SK-N-SH (cell line): ENCODE measurements around the gene BTN1A1. TPM values are rescaled to one million over a fixed set of nuclear protein-coding genes. Genes with fewer than 3 reads are reported as not detected.

Source experiments
- CTCF ChIA-PET: fragments of 300-600, 350-600 bp; formaldehyde crosslinking; extraction: SDS; loops from one replicate; lab custom pipeline; 2021; lab: Yijun Ruan, JAX
- POLR2A ChIA-PET: fragments of 350-600 bp; sonication (Branson Sonifier 250); formaldehyde crosslinking; extraction: SDS; loops from one replicate; lab custom pipeline; 2020; ENCODE audit warnings: antibody characterized with exemption, inconsistent platforms; lab: Yijun Ruan, JAX
- DNase-seq: peaks from one replicate; pipeline ENCODE4 v3.0.0; 2012
- H2AFZ ChIP-seq: fragments of 200-600 bp; sonication (generic); 2 replicates; pipeline ENCODE4 v1.8.1; 2016; ENCODE audit warnings: antibody characterized with exemption, mild to moderate bottlenecking, low read depth
- H3F3A ChIP-seq: fragments of 200-600 bp; sonication (generic); replicated peaks from 2 replicates; pipeline ENCODE3; 2016; ENCODE audit warnings: antibody characterized with exemption, mild to moderate bottlenecking; ENCODE audit not compliant: insufficient read depth
- H3K27ac ChIP-seq, 2 experiments: fragments of 200-500 bp in 1 of 2; fragments of 200-600 bp in 1 of 2; sonication (Bioruptor generic) in 1 of 2; sonication (generic), shearing (Covaris generic) in 1 of 2; 2 replicates each; pipeline versions ENCODE4 v1.5.1 to v1.6.1; 2014 to 2016; ENCODE audit warnings: low read depth in 2 of 2, inconsistent platforms in 1 of 2, low read length in 1 of 2, mild to moderate bottlenecking in 1 of 2, mixed read lengths in 1 of 2
- H3K27me3 ChIP-seq: fragments of 200-600 bp; sonication (generic), shearing (Covaris generic); 2 replicates; pipeline ENCODE4 v1.6.1; 2016; ENCODE audit warnings: mixed run types; ENCODE audit not compliant: insufficient read depth
- H3K36me3 ChIP-seq, 2 experiments: fragments of 200-500 bp in 1 of 2; fragments of 200-600 bp in 1 of 2; sonication (Bioruptor generic) in 1 of 2; sonication (generic) in 1 of 2; replicated peaks in 1 of 2; 2 replicates each; pipeline versions ENCODE3 to v1.5.1; 2014 to 2016; ENCODE audit warnings: low read length in 1 of 2, mild to moderate bottlenecking in 1 of 2; ENCODE audit not compliant: insufficient read depth in 2 of 2, control insufficient read depth in 1 of 2
- H3K4me1 ChIP-seq, 2 experiments: fragments of 200-500 bp in 1 of 2; fragments of 200-600 bp in 1 of 2; sonication (Bioruptor generic) in 1 of 2; sonication (generic), shearing (Covaris generic) in 1 of 2; 2 replicates each; pipeline versions ENCODE4 v1.5.1 to v1.6.1; 2014 to 2016; ENCODE audit warnings: low read depth in 1 of 2, low read length in 1 of 2, mixed run types in 1 of 2; ENCODE audit not compliant: insufficient read depth in 2 of 2, control insufficient read depth in 1 of 2
- H3K4me2 ChIP-seq: fragments of 200-600 bp; sonication (generic), shearing (Covaris generic); 2 replicates; pipeline ENCODE4 v1.6.1; 2017; ENCODE audit warnings: mixed run types
- H3K4me3 ChIP-seq, 2 experiments: fragments of 200-500 bp in 1 of 2; fragments of 200-600 bp in 1 of 2; sonication (Bioruptor generic) in 1 of 2; sonication (generic), shearing (Covaris generic) in 1 of 2; 2 replicates each; pipeline versions ENCODE4 v1.5.1 to v1.8.1; 2014 to 2016; ENCODE audit warnings: low read depth in 2 of 2, inconsistent platforms in 1 of 2, low read length in 1 of 2, mild to moderate bottlenecking in 1 of 2, mixed read lengths in 1 of 2, moderate library complexity in 1 of 2
- H3K79me2 ChIP-seq: fragments of 200-600 bp; sonication (generic); 2 replicates; pipeline ENCODE4 v1.8.1; 2017; ENCODE audit warnings: mild to moderate bottlenecking; ENCODE audit not compliant: insufficient read depth
- H3K9ac ChIP-seq: fragments of 200-600 bp; sonication (generic); 2 replicates; pipeline ENCODE4 v1.6.1; 2017; ENCODE audit warnings: mixed run types
- H3K9me2 ChIP-seq: fragments of 200-600 bp; sonication (generic); 2 replicates; pipeline ENCODE4 v1.6.1; 2017; ENCODE audit warnings: mixed run types
- H3K9me3 ChIP-seq: fragments of 200-600 bp; sonication (generic); 2 replicates; pipeline ENCODE4 v1.6.1; 2017; ENCODE audit warnings: mixed run types, mild to moderate bottlenecking, moderate library complexity
- H4K20me1 ChIP-seq: fragments of 200-600 bp; sonication (generic); 2 replicates; pipeline ENCODE4 v1.6.1; 2017; ENCODE audit warnings: mild to moderate bottlenecking, mixed run types; ENCODE audit not compliant: insufficient read depth
- CHD2 ChIP-seq: fragments of 150-350 bp; IDR thresholded peaks from 2 replicates; pipeline ENCODE4 v1.6.1; 2018; ENCODE audit warnings: low read length; ENCODE audit not compliant: partially characterized antibody
- EP300 ChIP-seq, 2 experiments: IDR thresholded peaks; 2 replicates each; pipeline versions ENCODE4 v1.4.0 to v1.6.1; 2012; ENCODE audit warnings: borderline replicate concordance in 1 of 2, low read depth in 1 of 2, low read length in 1 of 2
- GABPA ChIP-seq: IDR thresholded peaks from 2 replicates; pipeline ENCODE4 v1.4.0; 2012; ENCODE audit warnings: low read depth, mild to moderate bottlenecking
- GATA2 ChIP-seq: sonication (generic); formaldehyde crosslinking; IDR thresholded peaks from 2 replicates; pipeline ENCODE4 v1.5.0; 2020; ENCODE audit warnings: mild to moderate bottlenecking, missing genetic modification reagents
- IRF3 ChIP-seq: fragments of 150-350 bp; IDR thresholded peaks from 2 replicates; pipeline ENCODE4 v1.6.1; 2016; ENCODE audit warnings: mild to moderate bottlenecking, low read depth, low read length
- JUND ChIP-seq: IDR thresholded peaks from 2 replicates; pipeline ENCODE4 v1.4.0; 2012
- MXI1 ChIP-seq: IDR thresholded peaks from 2 replicates; pipeline ENCODE4 v1.6.1; 2012; ENCODE audit warnings: mild to moderate bottlenecking, low read depth, low read length, improper control_type of control experiment
- NFIC ChIP-seq: IDR thresholded peaks from 2 replicates; pipeline ENCODE4 v1.4.0; 2012; ENCODE audit warnings: borderline replicate concordance
- NRF1 ChIP-seq: IDR thresholded peaks from 2 replicates; pipeline ENCODE4 v1.6.1; 2012; ENCODE audit warnings: low read depth, mild to moderate bottlenecking, low read length
- PBX3 ChIP-seq: IDR thresholded peaks from 2 replicates; pipeline ENCODE4; 2012
- POLR2AphosphoS5 ChIP-seq: IDR thresholded peaks from 2 replicates; pipeline ENCODE4 v1.6.1; 2012; ENCODE audit warnings: low read depth, low read length
- RAD21 ChIP-seq: IDR thresholded peaks from 2 replicates; pipeline ENCODE4 v1.6.1; 2012; ENCODE audit warnings: mild to moderate bottlenecking, low read length
- RCOR1 ChIP-seq: fragments of 150-350 bp; IDR thresholded peaks from 2 replicates; pipeline ENCODE4 v1.6.1; 2017; ENCODE audit warnings: antibody characterized with exemption, low read length
- SIN3A ChIP-seq: IDR thresholded peaks from 2 replicates; pipeline ENCODE4 v1.6.1; 2012; ENCODE audit warnings: low read depth, mild to moderate bottlenecking, low read length, moderate library complexity, borderline replicate concordance
- SMC3 ChIP-seq: IDR thresholded peaks from 2 replicates; pipeline ENCODE4 v1.6.1; 2012; ENCODE audit warnings: low read depth, low read length, improper control_type of control experiment
- USF1 ChIP-seq: IDR thresholded peaks from 2 replicates; pipeline ENCODE4 v1.4.0; 2012; ENCODE audit warnings: low read depth, borderline replicate concordance
- WGBS: methylation state at CpG from one replicate; pipeline ENCODE4 v1.1.6; 2017; ENCODE audit warnings: low lambda C conversion rate; 5-methylcytosine and 5-hydroxymethylcytosine counted together
- polyA plus RNA-seq, 3 experiments: library from polyadenylated mRNA; depleted of rRNA; stranded (reverse); fragments of >200 nt; gene quantifications; 2 replicates each; pipeline ENCODE4 v1.2.3, GENCODE V29; 2012

BTN1A1 gene
- polyA plus RNA-seq, 1 of the 3 experiments (the other 2 are of a cell fraction), result not detected

- Histone ChIP-seq H4K20me1 (no peaks in the 10 kb centered on the region), H3K9me3 (no peaks in the 10 kb centered on the region), H2AFZ (no peak overlapping the region), H3K27ac (no peak overlapping the region), H3K9ac (no peak overlapping the region), H3F3A (no peaks in the 10 kb centered on the region), H3K4me1 (no peaks in the 10 kb centered on the region), H3K27me3 (no peaks in the 10 kb centered on the region), H3K4me2 (no peak overlapping the region), H3K79me2 (no peaks in the 10 kb centered on the region), H3K4me3 (no peak overlapping the region), H3K36me3 (no peaks in the 10 kb centered on the region), H3K9me2 (no peaks in the 10 kb centered on the region)
- CTCF ChIA-PET, result interaction anchor here (0.9 kb wide), 1 partner anchor 13 kb away, joined by 3 read pairs; no protein-coding TSS in a partner anchor
- POLR2A ChIA-PET, result no interaction called here
- WGBS, result 58% methylated on average over 2 of the region's 2 CpGs
- no peak for DNase-seq
- TF ChIP-seq GABPA (no peak), EP300 (IDR thresholded peaks at IDR 0.05; ENCODE audit: borderline replicate concordance in 1 of 2, low read depth in 1 of 2, low read length in 1 of 2) (no peak), PBX3 (no peak), GATA2 (no peak)
Observed at GRCh38 chr6:26484161-26484560, 15.9 kb upstream of the BTN1A1 start.

- H3K27me3 ChIP-seq, result no peaks in the 10 kb centered on the region
- H3K4me1 ChIP-seq, result no peaks in the 10 kb centered on the region
- no peak overlapping the region for H3K4me3 ChIP-seq
- H2AFZ ChIP-seq, result no peak overlapping the region
- H3K9ac ChIP-seq, result no peak overlapping the region
- H3K4me2 ChIP-seq, result no peak overlapping the region
- no peaks in the 10 kb centered on the region for H4K20me1 ChIP-seq
- WGBS, result 77% methylated on average over 6 of the region's 6 CpGs
- no peaks in the 10 kb centered on the region for H3K36me3 ChIP-seq
- H3K9me3 ChIP-seq, result no peaks in the 10 kb centered on the region
- DNase-seq, result no peak
- H3K9me2 ChIP-seq, result no peaks in the 10 kb centered on the region
- H3K79me2 ChIP-seq, result no peaks in the 10 kb centered on the region
- no peaks in the 10 kb centered on the region for H3F3A ChIP-seq
- TF ChIP-seq USF1 (no peak), JUND (no peak), CHD2 (no peak), PBX3 (no peak), NRF1 (no peak), SIN3A (no peak), POLR2AphosphoS5 (no peak), MXI1 (no peak), RCOR1 (no peak), IRF3 (no peak), SMC3 (no peak), RAD21 (no peak), NFIC (no peak)
- TF ChIP-seq, all 33 proteins: peak for 0
- ChIA-PET CTCF (interaction anchor here (0.9 kb wide), 1 partner anchor 144 kb away, joined by 3 read pairs; no protein-coding TSS in a partner anchor), POLR2A (interaction anchor here (0.8 kb wide), 1 partner anchor 11 kb away, joined by 3 read pairs; no protein-coding TSS in a partner anchor)
- no peak overlapping the region for H3K27ac ChIP-seq
Observed at GRCh38 chr6:26485112-26485780, 14.9 kb upstream of the BTN1A1 start.
